Fibroblast of lung (primary cell): ENCODE data around the gene HIPK3. TPM values are rescaled to one million over a fixed set of nuclear protein-coding genes. Genes with fewer than 3 reads are reported as not detected.
"Not testable (repeated sequence)": the region's sequence is repeated elsewhere in the genome, so short reads cannot be mapped to it uniquely, and the experiment has no call there.

ENCODE experiments used
- DNase-seq, 2 donors: peaks; one replicate each; pipeline versions ENCODE4 v3.0.0 to v3.0.0-alpha.2; 2010; ENCODE audit warnings: low read depth in 2 of 2
- H2AFZ ChIP-seq: 2 replicates; pipeline ENCODE4 v1.5.1; 2012; ENCODE audit warnings: low read length, control low read depth, inconsistent platforms
- H3K27ac ChIP-seq: 2 replicates; pipeline ENCODE4 v1.5.1; 2011; ENCODE audit warnings: low read length, control low read depth; ENCODE audit not compliant: insufficient read depth
- H3K27me3 ChIP-seq: 2 replicates; pipeline ENCODE4 v1.5.1; 2011; ENCODE audit warnings: mild to moderate bottlenecking, low read length; ENCODE audit not compliant: control insufficient read depth, insufficient read depth
- H3K36me3 ChIP-seq: 2 replicates; pipeline ENCODE4 v1.5.1; 2011; ENCODE audit warnings: low read length; ENCODE audit not compliant: control insufficient read depth, insufficient read depth
- H3K4me1 ChIP-seq: 2 replicates; pipeline ENCODE4 v1.5.1; 2011; ENCODE audit warnings: low read length; ENCODE audit not compliant: control insufficient read depth, insufficient read depth; ENCODE audit errors: extremely low read depth
- H3K4me2 ChIP-seq: 2 replicates; pipeline ENCODE4 v1.5.1; 2011; ENCODE audit warnings: low read length, control low read depth; ENCODE audit not compliant: insufficient read depth; ENCODE audit errors: extremely low read depth
- H3K4me3 ChIP-seq, 4 experiments: fragments of 200-600 bp in 1 of 4; sonication (generic) in 1 of 4; replicated peaks in 1 of 4; 2 replicates each; pipeline ENCODE4 v1.5.1; 2011 to 2016; ENCODE audit warnings: low read length in 4 of 4, low read depth in 3 of 4, mild to moderate bottlenecking in 3 of 4, control low read depth in 2 of 4, inconsistent platforms in 1 of 4, mixed read lengths in 1 of 4; ENCODE audit not compliant: insufficient read depth in 1 of 4; ENCODE audit errors: control extremely low read depth in 1 of 4
- H3K79me2 ChIP-seq: 2 replicates; pipeline ENCODE4 v1.5.1; 2012; ENCODE audit warnings: mild to moderate bottlenecking, low read length, inconsistent platforms; ENCODE audit not compliant: control insufficient read depth, insufficient read depth
- H3K9ac ChIP-seq: 2 replicates; pipeline ENCODE4 v1.5.1; 2011; ENCODE audit warnings: mild to moderate bottlenecking, low read length, control low read depth; ENCODE audit not compliant: insufficient read depth
- H3K9me3 ChIP-seq: 2 replicates; pipeline ENCODE4 v1.5.1; 2012; ENCODE audit warnings: low read depth, low read length; ENCODE audit not compliant: control insufficient read depth, insufficient read depth
- H4K20me1 ChIP-seq: 2 replicates; pipeline ENCODE4 v1.5.1; 2011; ENCODE audit warnings: low read length; ENCODE audit not compliant: control insufficient read depth, insufficient read depth; ENCODE audit errors: extremely low read depth
- EZH2 ChIP-seq: IDR thresholded peaks from 2 replicates; pipeline ENCODE4 v1.5.1; 2012; ENCODE audit warnings: low read length, control low read depth, mild to moderate bottlenecking; ENCODE audit errors: missing control alignments
- polyA plus RNA-seq, 2 donors: library from polyadenylated mRNA; depleted of rRNA in 1 of 2; stranded (reverse) in 1 of 2; unstranded in 1 of 2; fragments of >200 nt; gene quantifications; 2 replicates each; pipeline ENCODE4 v1.2.1, GENCODE V29; 2011 to 2012; ENCODE audit warnings: missing spikeins in 1 of 2
- total RNA-seq: library from RNA; depleted of rRNA; stranded (reverse); fragments of >200 nt; gene quantifications from 2 replicates; pipeline ENCODE4 v1.2.1, GENCODE V29; 2014
- TF ChIP-seq, protein P1 (sequence below), 2 donors: IDR thresholded peaks in 1 of 2; conservative IDR thresholded peaks in 1 of 2; 1 replicate in 1 of 2; 2 replicates in 1 of 2; pipeline ENCODE4 v1.5.1; 2011 to 2012; ENCODE audit warnings: low read length in 2 of 2, control low read depth in 1 of 2, inconsistent platforms in 1 of 2, low read depth in 1 of 2, mild to moderate bottlenecking in 1 of 2

Gene HIPK3
- total and polyA plus RNA-seq, 2 donors (not counting 1 experiment from before 2014, with no cell fraction given): 24.5 to 89.8 TPM

DNA sequence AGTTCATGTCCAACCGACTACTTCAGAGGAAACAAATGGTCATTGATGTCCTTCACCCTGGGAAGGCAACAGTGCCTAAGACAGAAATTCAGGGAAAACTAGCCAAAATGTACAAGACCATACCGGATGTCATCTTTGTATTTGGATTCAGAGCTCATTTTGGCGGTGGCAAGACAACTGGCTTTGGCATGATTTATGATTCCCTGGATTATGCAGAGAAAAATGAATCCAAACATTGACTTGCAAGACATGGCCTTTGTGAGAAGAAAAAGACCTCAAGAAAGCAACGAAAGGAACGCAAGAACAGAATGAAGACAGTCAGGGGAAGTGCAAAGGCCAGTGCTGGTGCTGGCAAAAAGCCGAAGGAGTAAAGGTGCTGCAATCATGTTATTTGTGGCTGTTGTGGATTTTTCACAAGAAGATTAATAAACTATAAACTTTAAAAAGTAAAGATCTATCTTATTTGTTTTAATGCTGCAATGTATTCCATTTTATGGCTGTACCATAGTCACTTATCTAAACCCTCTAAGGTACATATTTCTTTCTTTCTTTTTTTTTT, 20.1 kb upstream of the HIPK3 start:
- no peaks in the 10 kb centered on the region for H3K4me1 ChIP-seq
- TF ChIP-seq, protein P1, sequence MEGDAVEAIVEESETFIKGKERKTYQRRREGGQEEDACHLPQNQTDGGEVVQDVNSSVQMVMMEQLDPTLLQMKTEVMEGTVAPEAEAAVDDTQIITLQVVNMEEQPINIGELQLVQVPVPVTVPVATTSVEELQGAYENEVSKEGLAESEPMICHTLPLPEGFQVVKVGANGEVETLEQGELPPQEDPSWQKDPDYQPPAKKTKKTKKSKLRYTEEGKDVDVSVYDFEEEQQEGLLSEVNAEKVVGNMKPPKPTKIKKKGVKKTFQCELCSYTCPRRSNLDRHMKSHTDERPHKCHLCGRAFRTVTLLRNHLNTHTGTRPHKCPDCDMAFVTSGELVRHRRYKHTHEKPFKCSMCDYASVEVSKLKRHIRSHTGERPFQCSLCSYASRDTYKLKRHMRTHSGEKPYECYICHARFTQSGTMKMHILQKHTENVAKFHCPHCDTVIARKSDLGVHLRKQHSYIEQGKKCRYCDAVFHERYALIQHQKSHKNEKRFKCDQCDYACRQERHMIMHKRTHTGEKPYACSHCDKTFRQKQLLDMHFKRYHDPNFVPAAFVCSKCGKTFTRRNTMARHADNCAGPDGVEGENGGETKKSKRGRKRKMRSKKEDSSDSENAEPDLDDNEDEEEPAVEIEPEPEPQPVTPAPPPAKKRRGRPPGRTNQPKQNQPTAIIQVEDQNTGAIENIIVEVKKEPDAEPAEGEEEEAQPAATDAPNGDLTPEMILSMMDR (conservative IDR thresholded peaks at IDR 0.05 in 1 of 2, IDR thresholded peaks at IDR 0.05 in 1 of 2; ENCODE audit: low read depth in 1 of 2, low read length in 2 of 2): no peak
- TF ChIP-seq EZH2: no peak

DNA sequence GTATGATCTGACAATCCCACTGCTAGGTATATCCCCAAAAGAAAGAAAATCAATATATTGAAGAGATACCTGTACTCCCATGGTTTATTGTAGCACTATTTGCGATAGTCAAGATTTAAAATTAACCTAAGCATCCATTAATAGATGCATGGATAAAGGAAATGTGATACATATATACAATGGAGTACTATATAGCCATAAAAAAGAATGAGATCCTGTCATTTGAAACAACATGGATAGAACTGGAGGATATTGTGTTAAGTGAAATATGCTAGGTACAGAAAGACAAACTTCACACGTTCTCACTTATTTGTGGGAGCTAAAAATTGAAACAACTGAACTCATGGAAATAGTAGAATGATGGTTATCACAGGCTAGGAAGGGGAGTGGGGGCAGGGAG, 14.6 kb upstream of the HIPK3 start:
- Histone ChIP-seq H3K4me3 (no peak overlapping the region), H3K4me1 (no peaks in the 10 kb centered on the region), H3K4me2 (no peak overlapping the region), H4K20me1 (no peaks in the 10 kb centered on the region), H3K9ac (no peak overlapping the region), H3K36me3 (no peaks in the 10 kb centered on the region), H3K27ac (no peak overlapping the region), H3K79me2 (no peaks in the 10 kb centered on the region), H3K27me3 (no peaks in the 10 kb centered on the region), H3K9me3 (no peaks in the 10 kb centered on the region), H2AFZ (no peak overlapping the region)
- TF ChIP-seq, protein P1 (conservative IDR thresholded peaks at IDR 0.05 in 1 of 2, IDR thresholded peaks at IDR 0.05 in 1 of 2; ENCODE audit: low read depth in 1 of 2, low read length in 2 of 2): no peak
- TF ChIP-seq EZH2: no peak
- DNase-seq: no peak

More for the DNA sequence above, 20.1 kb upstream of the HIPK3 start:
- no peak overlapping the region for H3K9ac ChIP-seq
- H4K20me1 ChIP-seq: no peaks in the 10 kb centered on the region
- H2AFZ ChIP-seq: no peak overlapping the region
- no peak for DNase-seq
- H3K4me3 ChIP-seq: no peak overlapping the region
- no peak overlapping the region for H3K27ac ChIP-seq
- no peaks in the 10 kb centered on the region for H3K9me3 ChIP-seq
- H3K36me3 ChIP-seq: no peaks in the 10 kb centered on the region
- H3K27me3 ChIP-seq: no peaks in the 10 kb centered on the region
- no peak overlapping the region for H3K4me2 ChIP-seq
- H3K79me2 ChIP-seq: no peaks in the 10 kb centered on the region

DNA sequence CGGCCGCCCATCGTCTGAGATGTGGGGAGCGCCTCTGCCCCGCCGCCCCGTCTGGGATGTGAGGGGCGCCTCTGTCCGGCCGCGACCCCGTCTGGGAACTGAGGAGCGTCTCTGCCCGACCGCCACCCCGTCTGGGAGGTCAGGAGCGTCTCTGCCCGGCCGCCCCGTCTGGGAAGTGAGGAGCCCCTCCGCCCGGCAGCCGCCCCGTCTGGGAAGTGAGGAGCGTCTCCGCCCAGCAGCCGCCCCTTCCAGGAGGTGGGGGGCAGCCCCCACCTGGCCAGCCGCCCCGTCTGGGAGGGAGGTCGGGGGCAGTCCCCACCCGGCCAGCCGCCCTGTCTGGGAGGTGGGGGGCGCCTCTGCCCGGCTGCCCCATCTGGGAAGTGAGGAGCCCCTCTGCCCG, 13.5 kb upstream of the HIPK3 start:
- H3K4me1 ChIP-seq, H3K9me3 ChIP-seq, H2AFZ ChIP-seq, H3K4me3 ChIP-seq, H3K4me2 ChIP-seq, H3K27ac ChIP-seq, H3K9ac ChIP-seq, H3K36me3 ChIP-seq, DNase-seq, H3K79me2 ChIP-seq, H3K27me3 ChIP-seq, H4K20me1 ChIP-seq: not testable (repeated sequence)
